ENCODE data around the gene PRDX6.
"Not testable (repeated sequence)": the region's sequence is repeated elsewhere in the genome, so short reads cannot be mapped to it uniquely, and the experiment has no call there.

Gene PRDX6

DNA sequence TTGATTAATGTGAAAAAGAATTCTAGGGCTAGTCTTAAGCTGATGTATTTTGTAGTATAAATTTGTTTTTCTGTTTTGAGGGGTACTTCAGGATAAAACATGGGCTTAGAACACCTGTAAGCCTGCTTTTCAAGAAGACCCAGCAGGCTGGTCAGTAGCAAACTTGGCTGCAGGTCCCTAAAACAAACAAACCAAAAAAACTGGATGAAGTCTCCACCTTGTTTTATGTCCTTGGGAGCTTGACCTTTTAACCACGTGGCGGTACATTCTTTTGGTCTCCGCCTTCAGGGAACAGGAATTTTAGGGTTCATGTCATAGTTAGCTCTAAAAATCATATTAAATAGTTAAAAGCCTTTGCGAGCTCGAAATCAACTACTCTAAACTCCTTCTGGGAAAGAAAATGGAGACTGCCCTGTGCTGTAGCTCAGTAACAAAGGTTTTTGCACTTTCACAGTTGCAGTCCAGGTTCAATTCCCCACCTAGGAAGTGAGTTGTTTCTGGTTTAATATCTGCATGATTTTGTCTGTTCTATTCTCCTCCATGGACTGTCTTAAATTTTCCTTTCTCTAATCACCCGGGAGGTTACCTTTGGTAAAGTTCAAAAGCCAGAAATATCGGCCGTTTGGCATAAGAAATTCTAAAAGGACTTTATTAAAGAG lies 18.6 kb downstream of the PRDX6 start:
- DNase-seq (ENCODE audit: extremely low read depth in 1 of 2, low read depth in 1 of 2), result no peak

GRCh38 chr1:173496757-173497320 lies 19.7 kb downstream of the PRDX6 start:
- DNase-seq (ENCODE audit: extremely low read depth in 1 of 2, low read depth in 1 of 2), result no peak

- no peak for DNase-seq (ENCODE audit: extremely low read depth in 1 of 2, low read depth in 1 of 2)
Observed at GRCh38 chr1:173499729-173500128, 22.6 kb downstream of the PRDX6 start.

- no peak for DNase-seq (ENCODE audit: extremely low read depth in 1 of 2, low read depth in 1 of 2)
Observed at GRCh38 chr1:173502104-173502503, 25.0 kb downstream of the PRDX6 start.

DNA sequence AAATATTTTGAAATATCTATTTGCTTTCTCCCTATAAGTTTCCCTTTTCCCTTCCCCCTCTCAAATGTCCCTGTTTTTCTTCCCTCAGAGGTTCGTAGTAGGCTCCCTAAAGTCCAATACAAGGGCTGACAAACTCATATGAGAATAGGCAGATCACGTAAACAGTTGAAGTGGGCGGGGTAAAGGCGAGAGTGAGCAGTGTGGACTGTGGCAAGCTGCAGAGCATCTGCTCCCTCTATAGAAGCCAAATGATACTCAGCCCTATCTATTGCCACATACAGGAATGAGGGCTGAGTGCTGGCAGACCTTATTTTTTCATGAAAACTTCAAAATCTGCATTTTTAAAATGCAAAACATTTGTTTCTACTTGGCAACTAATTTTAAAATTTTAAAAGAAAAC lies 26.3 kb downstream of the PRDX6 start:
- DNase-seq (ENCODE audit: extremely low read depth in 1 of 2, low read depth in 1 of 2), result no peak

- DNase-seq (ENCODE audit: extremely low read depth in 1 of 2, low read depth in 1 of 2), result no peak
Observed at GRCh38 chr1:173504268-173504667, 27.1 kb downstream of the PRDX6 start.

DNA sequence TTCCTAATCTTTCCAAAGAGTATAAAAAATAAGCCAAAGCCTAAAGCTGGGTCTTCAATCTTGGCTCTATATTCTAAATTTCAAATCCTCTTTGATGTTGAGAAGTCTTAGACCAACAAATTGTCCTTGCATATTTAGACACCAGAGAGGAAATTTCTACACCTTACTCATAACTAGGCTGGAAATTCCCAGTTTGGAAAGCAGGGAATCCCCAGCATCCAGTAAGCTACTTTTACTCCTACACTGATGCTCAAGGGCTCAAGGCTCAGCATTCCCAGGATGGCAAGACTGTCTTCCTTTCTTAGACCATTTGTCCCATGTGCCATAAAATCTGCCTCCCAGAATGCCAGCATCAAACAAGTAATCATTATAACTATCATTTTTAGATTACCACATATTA lies 28.3 kb downstream of the PRDX6 start:
- DNase-seq (ENCODE audit: extremely low read depth in 1 of 2, low read depth in 1 of 2), result no peak

GRCh38 chr1:173506437-173506836 lies 29.3 kb downstream of the PRDX6 start:
- no peak for DNase-seq (ENCODE audit: extremely low read depth in 1 of 2, low read depth in 1 of 2)

GRCh38 chr1:173507205-173507846 lies 30.2 kb downstream of the PRDX6 start:
- DNase-seq (ENCODE audit: extremely low read depth in 1 of 2, low read depth in 1 of 2), result no peak

DNA sequence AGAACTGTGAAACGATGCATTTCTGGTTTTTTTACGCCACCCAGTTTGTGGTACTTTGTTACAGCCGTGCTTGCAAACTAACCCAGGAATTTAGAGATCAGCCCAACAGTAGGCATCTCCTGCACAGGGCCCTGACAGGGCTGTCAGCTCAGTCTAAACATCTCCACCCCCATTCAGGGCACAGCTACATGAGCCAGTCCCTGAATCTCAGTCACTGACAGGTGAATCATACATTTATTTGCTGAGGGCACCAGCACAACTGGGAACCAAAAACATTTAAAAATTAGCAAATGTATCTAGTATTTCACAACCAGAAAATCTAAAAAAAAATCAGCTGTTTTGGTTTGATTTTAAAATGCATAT lies 30.7 kb downstream of the PRDX6 start:
- no peak for DNase-seq (ENCODE audit: extremely low read depth in 1 of 2, low read depth in 1 of 2)

DNA sequence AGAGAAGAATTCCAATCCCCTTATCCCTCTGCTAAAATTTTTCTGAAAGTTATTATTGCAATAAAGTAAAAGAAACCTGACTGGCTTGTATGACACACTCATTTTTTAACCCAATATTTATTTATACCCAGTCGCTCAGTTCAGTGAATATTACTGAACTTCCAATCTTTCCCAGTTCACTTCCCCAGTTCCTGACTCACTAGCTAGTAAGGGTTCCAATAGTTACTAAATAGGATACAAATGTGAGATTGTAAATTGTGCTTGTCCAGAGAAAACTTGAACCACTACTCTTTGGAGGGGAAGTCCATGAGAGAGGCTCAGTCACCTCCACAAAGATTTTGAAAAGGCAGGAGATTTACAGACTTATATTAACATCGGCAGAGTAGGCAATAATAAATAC lies 31.4 kb downstream of the PRDX6 start:
- DNase-seq (ENCODE audit: extremely low read depth in 1 of 2, low read depth in 1 of 2), result no peak

GRCh38 chr1:173509797-173510196 lies 32.7 kb downstream of the PRDX6 start:
- DNase-seq (ENCODE audit: extremely low read depth in 1 of 2, low read depth in 1 of 2), result no peak

GRCh38 chr1:173514503-173514902 lies 37.4 kb downstream of the PRDX6 start:
- DNase-seq (ENCODE audit: extremely low read depth in 1 of 2, low read depth in 1 of 2), result not testable (repeated sequence)

- no peak for DNase-seq (ENCODE audit: extremely low read depth in 1 of 2, low read depth in 1 of 2)
Observed at GRCh38 chr1:173520799-173521198, 43.7 kb downstream of the PRDX6 start.

GRCh38 chr1:173523329-173523728 lies 46.2 kb downstream of the PRDX6 start:
- no peak for DNase-seq (ENCODE audit: extremely low read depth in 1 of 2, low read depth in 1 of 2)

- no peak for DNase-seq (ENCODE audit: extremely low read depth in 1 of 2, low read depth in 1 of 2)
Observed at GRCh38 chr1:173525926-173526325, 48.8 kb downstream of the PRDX6 start.

DNA sequence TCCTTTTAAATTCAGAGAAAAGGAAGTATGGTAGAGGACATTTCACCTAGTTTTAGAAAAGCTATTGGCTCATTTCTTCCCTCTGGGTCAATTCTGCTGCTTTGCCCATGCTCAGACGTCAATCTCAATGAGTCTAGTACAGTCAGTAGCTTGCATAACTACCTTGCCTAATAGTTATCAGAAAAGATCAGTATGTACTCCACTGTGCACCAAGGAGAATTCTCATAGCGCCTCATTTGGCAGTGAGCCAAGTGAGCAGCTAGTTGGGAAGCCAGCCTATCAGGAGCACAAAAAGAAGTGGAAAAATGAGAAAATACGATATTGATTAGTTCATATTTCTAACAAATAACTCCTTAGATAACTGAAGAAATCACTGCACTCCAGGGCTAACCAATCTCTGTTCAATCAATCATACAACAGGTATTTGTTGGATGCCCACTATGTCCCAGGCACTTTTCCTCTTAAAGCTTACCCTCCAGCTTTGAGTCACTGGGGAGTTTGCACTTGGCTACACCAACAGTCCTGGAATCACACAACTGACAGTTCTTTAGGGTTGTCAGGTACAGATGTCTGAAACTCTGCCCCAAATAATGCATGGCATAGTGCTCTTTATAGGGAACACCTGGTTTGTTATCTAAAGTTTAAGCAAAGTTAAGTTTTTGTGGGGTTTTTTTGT lies 50.2 kb downstream of the PRDX6 start:
- DNase-seq (ENCODE audit: extremely low read depth in 1 of 2, low read depth in 1 of 2), result no peak

- no peak for DNase-seq (ENCODE audit: extremely low read depth in 1 of 2, low read depth in 1 of 2)
Observed at GRCh38 chr1:173529106-173529505, 52.0 kb downstream of the PRDX6 start.

- DNase-seq (ENCODE audit: extremely low read depth in 1 of 2, low read depth in 1 of 2), result no peak
Observed at GRCh38 chr1:173530795-173531693, 53.9 kb downstream of the PRDX6 start.

- no peak for DNase-seq (ENCODE audit: extremely low read depth in 1 of 2, low read depth in 1 of 2)
Observed at GRCh38 chr1:173532237-173532636, 55.1 kb downstream of the PRDX6 start.

DNA sequence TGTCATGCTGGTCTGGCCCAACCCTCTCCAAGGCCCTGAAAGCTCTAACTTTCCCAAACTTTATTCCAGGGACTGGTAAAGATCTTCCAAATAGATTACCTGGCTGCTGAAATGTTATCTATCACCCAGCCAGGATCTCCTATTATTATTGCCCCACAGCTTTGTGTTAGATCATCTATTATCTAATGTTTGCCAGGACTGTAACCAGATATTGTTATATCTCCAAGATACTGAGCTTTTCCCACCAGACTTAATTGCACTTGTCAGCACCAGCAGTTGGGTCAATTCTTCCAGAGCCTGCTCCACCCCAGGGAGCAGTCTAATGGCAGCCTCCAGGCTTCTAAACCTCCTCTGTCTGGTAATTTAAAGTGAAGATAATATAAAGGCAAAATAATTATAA lies 59.1 kb downstream of the PRDX6 start:
- no peak for DNase-seq (ENCODE audit: extremely low read depth in 1 of 2, low read depth in 1 of 2)

Measured in activated CD8-positive, alpha-beta memory T cell treated with anti-CD3 and anti-CD28 coated beads for 1 hour (primary cell).